Upper lobe of left lung (tissue), 6 donors: ENCODE results near the gene SELENON. TPM values are rescaled to one million over a fixed set of nuclear protein-coding genes. Genes with fewer than 3 reads are reported as not detected.

Source experiments
- ATAC-seq, 2 donors: fragments of 200-7000 bp; cut with Tn5 transposase; one replicate each; pipeline ENCODE4 v1.9.1; 2022; ENCODE audit warnings: mild to moderate bottlenecking in 2 of 2, moderate library complexity in 2 of 2; ENCODE audit not compliant: low FRiP score in 2 of 2
- DNase-seq, 2 donors: peaks; one replicate each; pipeline ENCODE4 v3.0.0-alpha.2; 2019 to 2020
- H3K27ac ChIP-seq, 4 donors: fragments of 200-600 bp; sonication (generic); one replicate each; pipeline ENCODE4 v1.5.1; 2016 to 2019
- H3K27me3 ChIP-seq, 4 donors: fragments of 200-600 bp; sonication (generic); one replicate each; pipeline ENCODE4 v1.5.1; 2017 to 2019
- H3K36me3 ChIP-seq, 4 donors: fragments of 200-600 bp; sonication (generic); one replicate each; pipeline ENCODE4 v1.5.1; 2016 to 2019
- H3K4me1 ChIP-seq, 4 donors: fragments of 200-600 bp; sonication (generic); one replicate each; pipeline ENCODE4 v1.5.1; 2018 to 2019
- H3K4me3 ChIP-seq, 4 donors: fragments of 200-600 bp; sonication (generic); one replicate each; pipeline ENCODE4 v1.5.1; 2017 to 2019; ENCODE audit warnings: mild to moderate bottlenecking in 2 of 4, moderate library complexity in 1 of 4
- H3K9me3 ChIP-seq, 4 donors: fragments of 200-600 bp; sonication (generic); one replicate each; pipeline ENCODE4 v1.5.1; 2018 to 2019
- EP300 ChIP-seq, 4 donors: sonication (generic); formaldehyde crosslinking; IDR thresholded peaks; one replicate each; pipeline ENCODE4 v1.5.1; 2017; ENCODE audit warnings: antibody characterized with exemption in 4 of 4, control low read depth in 2 of 4
- POLR2A ChIP-seq, 4 donors: fragments of 450-650 bp; IDR thresholded peaks; one replicate each; pipeline ENCODE4 v1.5.1; 2016 to 2017; ENCODE audit warnings: antibody characterized with exemption in 4 of 4, mild to moderate bottlenecking in 2 of 4
- POLR2AphosphoS5 ChIP-seq, 2 donors: sonication (generic); formaldehyde crosslinking; IDR thresholded peaks; one replicate each; pipeline ENCODE4 v1.5.1; 2017; ENCODE audit warnings: antibody characterized with exemption in 2 of 2
- WGBS, 2 donors: methylation state at CpG; one replicate each; pipeline ENCODE4 v1.1.5; 2017 to 2018; 5-methylcytosine and 5-hydroxymethylcytosine counted together
- total RNA-seq, 6 donors: library from RNA; depleted of rRNA in 4 of 6; stranded (reverse); fragments of >200 nt in 4 of 6; gene quantifications; one replicate each; pipeline versions ENCODE4 v1.1.0 to v1.2.1, GENCODE V29; 2016 to 2021
- TF ChIP-seq, protein P1 (sequence below), 6 experiments: fragments of 450-650 bp in 4 of 6; fragments of 200-600 bp in 2 of 6; sonication (generic) in 2 of 6; IDR thresholded peaks; one replicate each; pipeline ENCODE4 v1.5.1; 2016 to 2019; ENCODE audit warnings: antibody characterized with exemption in 6 of 6
- donor health status: DM: no; HTN: no; CAD: no; lungs with moderate emphysema.
- donor health status: DM: no; HTN: yes; CAD: no; lungs with severe emphysema.

Gene SELENON
- total RNA-seq, 6 donors from 2014 or later, result 22.0 to 91.1 (median 60.5) TPM

DNA sequence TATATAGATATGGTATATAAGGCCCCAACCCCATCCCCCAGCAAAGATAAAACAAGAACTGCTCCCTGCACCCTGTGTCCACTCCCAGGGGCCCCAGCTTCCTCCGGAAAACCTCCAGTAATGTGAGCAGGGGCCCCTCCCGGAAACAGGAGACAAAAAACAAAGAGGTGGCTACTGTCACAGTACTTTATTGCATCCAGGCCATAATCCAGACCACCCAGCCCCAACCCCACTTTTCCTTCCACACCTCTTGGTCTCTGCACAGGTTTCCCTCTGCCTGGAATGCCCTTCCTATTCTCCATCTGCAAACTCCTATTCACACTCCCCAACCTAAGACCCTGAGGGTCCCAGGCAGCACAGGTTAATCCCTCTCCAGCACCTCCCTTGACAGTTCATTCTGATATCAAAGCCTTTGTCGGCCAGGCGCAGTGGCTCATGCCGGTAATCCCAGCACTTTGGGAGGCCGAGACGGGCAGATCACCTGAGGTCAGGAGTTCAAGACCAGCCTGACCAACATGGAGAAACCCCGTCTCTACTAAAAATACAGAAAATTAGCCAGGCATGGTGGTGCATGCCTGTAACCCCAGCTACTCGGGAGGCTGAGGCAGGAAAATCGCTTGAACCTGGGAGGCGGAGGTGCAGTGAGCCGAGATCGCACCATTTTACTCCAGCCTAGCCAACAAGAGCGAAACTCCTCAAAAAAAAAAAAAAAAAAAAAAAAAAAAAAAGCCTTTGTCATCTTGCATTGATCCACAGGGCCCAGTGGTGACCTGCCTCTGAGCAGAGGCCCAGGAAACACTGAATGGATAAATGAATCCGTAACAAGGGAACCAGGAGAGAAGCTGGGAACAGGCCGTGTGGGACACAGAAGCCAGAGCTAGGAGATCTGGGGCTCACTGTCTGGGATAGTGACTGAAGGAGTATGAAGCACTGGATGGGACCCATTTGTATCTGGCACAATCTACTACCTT lies 61.6 kb downstream of the SELENON start:
- no peaks in the 10 kb centered on the region for H3K27me3 ChIP-seq
- H3K4me3 ChIP-seq, result no peak overlapping the region
- WGBS, 2 donors, result 61 to 64% methylated on average over 16 of the region's 16 CpGs
- peaks cover 20 to 27% (median 23%) of the 10 kb centered on the region in 4 donors for H3K4me1 ChIP-seq
- ATAC-seq (no peak), DNase-seq (no peak)
- peaks cover 0 to 10% (median 2%) of the 10 kb centered on the region in 4 donors for H3K36me3 ChIP-seq
- TF ChIP-seq, protein P1, sequence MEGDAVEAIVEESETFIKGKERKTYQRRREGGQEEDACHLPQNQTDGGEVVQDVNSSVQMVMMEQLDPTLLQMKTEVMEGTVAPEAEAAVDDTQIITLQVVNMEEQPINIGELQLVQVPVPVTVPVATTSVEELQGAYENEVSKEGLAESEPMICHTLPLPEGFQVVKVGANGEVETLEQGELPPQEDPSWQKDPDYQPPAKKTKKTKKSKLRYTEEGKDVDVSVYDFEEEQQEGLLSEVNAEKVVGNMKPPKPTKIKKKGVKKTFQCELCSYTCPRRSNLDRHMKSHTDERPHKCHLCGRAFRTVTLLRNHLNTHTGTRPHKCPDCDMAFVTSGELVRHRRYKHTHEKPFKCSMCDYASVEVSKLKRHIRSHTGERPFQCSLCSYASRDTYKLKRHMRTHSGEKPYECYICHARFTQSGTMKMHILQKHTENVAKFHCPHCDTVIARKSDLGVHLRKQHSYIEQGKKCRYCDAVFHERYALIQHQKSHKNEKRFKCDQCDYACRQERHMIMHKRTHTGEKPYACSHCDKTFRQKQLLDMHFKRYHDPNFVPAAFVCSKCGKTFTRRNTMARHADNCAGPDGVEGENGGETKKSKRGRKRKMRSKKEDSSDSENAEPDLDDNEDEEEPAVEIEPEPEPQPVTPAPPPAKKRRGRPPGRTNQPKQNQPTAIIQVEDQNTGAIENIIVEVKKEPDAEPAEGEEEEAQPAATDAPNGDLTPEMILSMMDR (IDR thresholded peaks at IDR 0.05), result no peak
- TF ChIP-seq POLR2A (IDR thresholded peaks at IDR 0.05) (no peak), POLR2AphosphoS5 (IDR thresholded peaks at IDR 0.05) (no peak)
- H3K9me3 ChIP-seq, result no peaks in the 10 kb centered on the region
- H3K27ac ChIP-seq, result peak overlapping the region in 3 of 4 donors; percentile 18 to 83 (median 26)

DNA sequence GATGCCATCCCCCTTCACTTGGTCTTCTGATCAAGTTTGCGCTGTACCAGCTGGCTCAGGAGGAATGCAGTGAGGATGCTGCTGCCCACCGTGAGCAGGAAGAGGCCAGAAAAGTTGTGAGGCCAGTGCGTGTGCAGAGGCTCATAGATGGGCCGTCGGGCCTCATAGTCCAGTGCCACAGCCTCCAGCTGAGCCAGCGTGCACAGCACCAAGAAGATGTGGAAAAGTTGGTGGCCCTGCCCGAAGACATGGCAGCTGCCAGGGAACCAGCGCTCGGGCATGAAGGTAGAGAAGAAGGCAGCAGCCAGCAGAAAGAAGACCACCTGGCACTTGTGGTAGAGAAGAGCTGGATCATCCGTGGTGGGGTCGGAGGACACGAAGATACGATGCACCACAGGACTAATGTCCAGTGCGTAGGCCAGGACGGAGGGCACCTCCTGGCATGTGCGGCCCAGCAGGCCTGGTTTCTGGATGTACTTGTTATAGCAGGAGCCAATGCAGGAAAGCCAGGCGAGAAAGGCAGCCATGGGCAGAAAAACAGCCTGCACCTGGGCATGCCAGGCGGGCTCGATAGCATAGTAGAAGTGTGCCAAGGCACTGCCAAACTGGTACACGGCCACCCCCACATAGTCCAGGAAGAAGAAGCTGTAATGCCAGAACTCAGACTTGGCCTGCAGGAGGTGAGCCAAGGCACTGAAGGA lies 62.9 kb downstream of the SELENON start:
- Histone ChIP-seq H3K4me1 (peaks cover 20 to 33% (median 25%) of the 10 kb centered on the region in 4 donors), H3K4me3 (no peak overlapping the region), H3K36me3 (peaks cover 0 to 10% (median 2%) of the 10 kb centered on the region in 4 donors), H3K27ac (no peak overlapping the region), H3K9me3 (no peaks in the 10 kb centered on the region), H3K27me3 (no peaks in the 10 kb centered on the region)
- peak in 1 of 2 donors; percentile 50 for DNase-seq
- WGBS, 2 donors, result 96 to 97% methylated on average over 18 to 19 of the region's 20 CpGs
- TF ChIP-seq POLR2A (IDR thresholded peaks at IDR 0.05), result no peak
- no peak for TF ChIP-seq POLR2AphosphoS5 (IDR thresholded peaks at IDR 0.05)
- TF ChIP-seq, protein P1 (IDR thresholded peaks at IDR 0.05), result no peak
- TF ChIP-seq EP300 (IDR thresholded peaks at IDR 0.05), result no peak
- ATAC-seq, result no peak

DNA sequence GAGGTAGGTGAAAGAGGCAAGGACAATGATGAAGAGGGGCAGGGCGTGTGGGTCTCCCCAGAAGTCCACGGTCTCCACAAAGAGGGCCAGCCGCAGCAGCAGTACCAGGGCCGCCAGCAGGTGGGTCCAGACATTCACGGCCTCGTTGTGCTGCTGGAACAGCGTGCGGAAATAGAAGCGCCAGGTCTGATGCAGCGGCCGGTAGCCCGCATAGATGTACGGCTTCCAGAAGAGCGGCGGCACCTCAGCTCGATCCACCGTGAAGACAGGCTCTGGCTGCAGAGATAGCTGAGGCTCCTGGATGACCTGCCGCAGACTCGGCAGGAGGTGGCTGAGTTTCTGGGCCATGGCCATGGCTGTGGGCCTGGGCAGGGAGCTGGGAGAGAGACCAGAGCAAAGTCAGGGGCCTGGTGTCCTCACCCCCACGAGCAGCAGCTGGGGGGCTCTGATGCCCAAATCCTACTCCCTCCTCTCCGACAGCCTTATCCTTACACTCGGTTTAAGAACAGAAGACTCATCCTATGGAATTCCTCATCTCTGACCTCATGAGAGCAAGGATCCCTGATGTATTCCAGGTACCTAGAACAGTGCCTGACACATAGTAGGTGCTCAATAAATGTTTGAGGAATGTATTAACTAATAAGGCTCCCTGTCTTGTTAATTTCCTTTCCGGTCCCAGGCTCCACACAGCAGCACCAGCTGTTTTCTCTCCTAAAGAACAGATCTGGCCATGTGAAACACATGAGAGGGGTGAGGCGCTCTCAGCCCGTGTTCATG lies 63.7 kb downstream of the SELENON start:
- Histone ChIP-seq H3K4me3 (no peak overlapping the region), H3K27me3 (no peaks in the 10 kb centered on the region), H3K36me3 (peaks cover 0 to 10% (median 2%) of the 10 kb centered on the region in 4 donors), H3K27ac (no peak overlapping the region), H3K9me3 (no peaks in the 10 kb centered on the region), H3K4me1 (peaks cover 18 to 32% (median 24%) of the 10 kb centered on the region in 4 donors)
- WGBS, 2 donors, result 92 to 94% methylated on average over 22 to 24 of the region's 25 CpGs
- TF ChIP-seq POLR2A (IDR thresholded peaks at IDR 0.05), result no peak
- no peak for TF ChIP-seq EP300 (IDR thresholded peaks at IDR 0.05)
- TF ChIP-seq, protein P1 (IDR thresholded peaks at IDR 0.05), result no peak
- no peak for TF ChIP-seq POLR2AphosphoS5 (IDR thresholded peaks at IDR 0.05)
- DNase-seq, result peak in 1 of 2 donors; percentile 52
- ATAC-seq, result no peak

DNA sequence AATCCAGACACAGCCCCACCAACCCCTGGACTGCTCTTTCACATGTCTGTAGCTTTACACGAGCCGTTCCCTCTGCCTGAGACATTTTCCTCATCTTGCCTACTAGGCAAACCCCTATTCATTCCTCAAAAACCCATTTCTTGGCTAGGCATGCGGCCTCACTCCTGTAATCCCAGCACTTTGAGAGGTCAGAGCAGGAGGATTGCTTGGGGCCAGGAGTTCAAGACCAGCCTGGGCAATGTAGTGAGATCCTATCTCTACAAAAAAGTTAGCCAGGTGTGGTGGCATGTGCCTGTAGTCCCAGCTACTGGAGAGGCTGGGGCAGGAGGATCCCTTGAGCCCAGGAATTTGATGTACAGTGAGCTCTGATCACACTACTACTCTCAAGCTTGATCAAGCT lies 64.4 kb downstream of the SELENON start:
- ATAC-seq, result no peak
- Histone ChIP-seq H3K4me1 (peaks cover 13 to 27% (median 18%) of the 10 kb centered on the region in 4 donors), H3K27me3 (no peaks in the 10 kb centered on the region), H3K36me3 (peaks cover 0 to 10% (median 2%) of the 10 kb centered on the region in 4 donors), H3K4me3 (no peak overlapping the region), H3K27ac (no peak overlapping the region), H3K9me3 (no peaks in the 10 kb centered on the region)
- DNase-seq, result no peak
- no peak for TF ChIP-seq POLR2A (IDR thresholded peaks at IDR 0.05)
- no peak for TF ChIP-seq EP300 (IDR thresholded peaks at IDR 0.05)
- TF ChIP-seq POLR2AphosphoS5 (IDR thresholded peaks at IDR 0.05), result no peak
- TF ChIP-seq, protein P1 (IDR thresholded peaks at IDR 0.05), result no peak
- WGBS, 2 donors, result 64 to 78% methylated on average over 3 of the region's 3 CpGs
